ENCODE data around the gene ETS2. TPM values are rescaled to one million over a fixed set of nuclear protein-coding genes. Genes with fewer than 3 reads are reported as not detected.

The ETS2 gene
- total RNA-seq, 1 donor from 2014 or later: 40.3 TPM

GRCh38 chr21:38819051-38819718, 13.5 kb downstream of the ETS2 start:
- peak overlapping the region; percentile 33 for H3K27ac ChIP-seq (ENCODE audit: low read depth, low read length)
- H3K27me3 ChIP-seq (ENCODE audit: insufficient read depth, low read length): no peaks in the 10 kb centered on the region
- H3K4me3 ChIP-seq (ENCODE audit: insufficient read depth, low read depth, low read length): no peak overlapping the region
- H3K36me3 Mint-ChIP-seq (ENCODE audit: low read depth, unreplicated experiment): peaks cover 67% of the 10 kb centered on the region
- H3K79me2 ChIP-seq (ENCODE audit: insufficient read depth, low read length): peaks cover 5% of the 10 kb centered on the region
- no peaks in the 10 kb centered on the region for H3K9me3 Mint-ChIP-seq (ENCODE audit: unreplicated experiment)
- H3K4me1 Mint-ChIP-seq (ENCODE audit: low read depth, unreplicated experiment): peaks cover 32% of the 10 kb centered on the region
- H3K27me3 Mint-ChIP-seq (ENCODE audit: low read depth, unreplicated experiment): no peaks in the 10 kb centered on the region
- H3K27ac Mint-ChIP-seq (ENCODE audit: unreplicated experiment): peak overlapping the region; percentile 88
- FAIRE-seq (no peak), DNase-seq (ENCODE audit: low read depth) (no peak)
- no peak overlapping the region for H3K4me3 Mint-ChIP-seq (ENCODE audit: unreplicated experiment)
- H2AFZ ChIP-seq (ENCODE audit: low read depth, low read length): no peak overlapping the region
- no peaks in the 10 kb centered on the region for H3K9me3 ChIP-seq (ENCODE audit: insufficient read depth, low read depth, low read length)
- peaks cover 35% of the 10 kb centered on the region for H3K4me1 ChIP-seq (ENCODE audit: insufficient read depth, low read length)
- TF ChIP-seq CTCF (IDR thresholded peaks at IDR 0.05; ENCODE audit: insufficient read depth, low read depth, low read length) (no peak), EZH2 (IDR thresholded peaks at IDR 0.05; ENCODE audit: insufficient read depth, low read length) (no peak)
- peak overlapping the region; percentile 48 for H3K4me2 ChIP-seq (ENCODE audit: low read length)
- peaks cover 79% of the 10 kb centered on the region for H3K36me3 ChIP-seq (ENCODE audit: insufficient read depth, low read length)
- no peak overlapping the region for H3K9ac ChIP-seq (ENCODE audit: low read length)
- H4K20me1 ChIP-seq (ENCODE audit: insufficient read depth, low read length): no peaks in the 10 kb centered on the region

DNA sequence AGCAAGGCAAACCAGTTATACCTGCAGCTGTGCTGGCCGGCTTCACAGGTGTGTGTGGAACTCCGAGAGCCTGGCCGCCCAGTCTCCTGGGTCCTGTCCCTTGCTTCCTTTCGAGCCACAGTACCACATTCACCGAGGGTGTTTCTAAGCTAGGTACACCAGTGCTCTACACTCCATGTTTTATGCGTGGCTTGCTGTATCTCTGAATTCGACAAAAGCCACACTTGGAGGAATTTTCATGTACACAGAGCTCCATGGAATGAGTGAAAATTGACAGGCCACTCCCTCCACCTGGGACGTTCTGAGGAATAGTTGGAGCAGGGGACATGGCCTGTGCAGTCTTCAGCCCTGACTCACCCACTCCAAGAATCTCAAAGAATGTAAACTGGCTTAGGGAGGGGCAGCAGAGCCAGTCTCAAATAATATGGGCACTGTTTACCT, 14.0 kb downstream of the ETS2 start:
- no peaks in the 10 kb centered on the region for H4K20me1 ChIP-seq (ENCODE audit: insufficient read depth, low read length)
- TF ChIP-seq EZH2 (IDR thresholded peaks at IDR 0.05; ENCODE audit: insufficient read depth, low read length): no peak
- TF ChIP-seq CTCF (IDR thresholded peaks at IDR 0.05; ENCODE audit: insufficient read depth, low read depth, low read length): no peak
- FAIRE-seq: peak; percentile 80
- H3K36me3 Mint-ChIP-seq (ENCODE audit: low read depth, unreplicated experiment): peaks cover 62% of the 10 kb centered on the region
- no peak overlapping the region for H3K4me3 ChIP-seq (ENCODE audit: insufficient read depth, low read depth, low read length)
- no peak overlapping the region for H3K4me3 Mint-ChIP-seq (ENCODE audit: unreplicated experiment)
- H3K79me2 ChIP-seq (ENCODE audit: insufficient read depth, low read length): peaks cover 5% of the 10 kb centered on the region
- H3K9ac ChIP-seq (ENCODE audit: low read length): peak overlapping the region; percentile 8
- H3K9me3 Mint-ChIP-seq (ENCODE audit: unreplicated experiment): no peaks in the 10 kb centered on the region
- DNase-seq (ENCODE audit: low read depth): peak; percentile 82
- peak overlapping the region; percentile 88 for H3K27ac Mint-ChIP-seq (ENCODE audit: unreplicated experiment)
- H3K4me2 ChIP-seq (ENCODE audit: low read length): peak overlapping the region; percentile 48
- H2AFZ ChIP-seq (ENCODE audit: low read depth, low read length): no peak overlapping the region
- H3K4me1 ChIP-seq (ENCODE audit: insufficient read depth, low read length): peaks cover 29% of the 10 kb centered on the region
- peaks cover 79% of the 10 kb centered on the region for H3K36me3 ChIP-seq (ENCODE audit: insufficient read depth, low read length)
- peaks cover 30% of the 10 kb centered on the region for H3K4me1 Mint-ChIP-seq (ENCODE audit: low read depth, unreplicated experiment)
- H3K27me3 ChIP-seq (ENCODE audit: insufficient read depth, low read length): no peaks in the 10 kb centered on the region
- H3K27ac ChIP-seq (ENCODE audit: low read depth, low read length): peak overlapping the region; percentile 33
- no peaks in the 10 kb centered on the region for H3K27me3 Mint-ChIP-seq (ENCODE audit: low read depth, unreplicated experiment)
- no peaks in the 10 kb centered on the region for H3K9me3 ChIP-seq (ENCODE audit: insufficient read depth, low read depth, low read length)

All from astrocyte (in vitro differentiated cells and primary cell).